ENCODE results near the gene MFAP3L.

The MFAP3L gene

DNA sequence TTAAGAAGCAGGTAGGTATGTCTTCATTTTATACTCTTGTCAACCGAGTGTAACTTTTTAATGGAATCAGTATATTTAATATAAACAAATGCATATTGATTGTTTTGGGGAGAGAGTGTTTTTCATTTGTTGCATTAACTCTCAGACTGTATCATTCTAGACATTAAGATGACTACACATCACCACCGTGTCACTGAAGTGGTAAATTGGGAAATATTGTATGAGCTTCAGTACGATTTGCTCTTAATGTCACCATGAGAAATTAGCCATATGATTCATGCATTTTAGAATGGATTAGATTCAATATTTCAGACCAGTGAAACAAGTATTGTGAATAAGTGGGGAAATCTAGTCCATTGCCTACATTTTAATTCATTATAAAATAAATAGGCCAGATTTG, 9.7 kb upstream of the MFAP3L start:
- TF ChIP-seq, protein P1, sequence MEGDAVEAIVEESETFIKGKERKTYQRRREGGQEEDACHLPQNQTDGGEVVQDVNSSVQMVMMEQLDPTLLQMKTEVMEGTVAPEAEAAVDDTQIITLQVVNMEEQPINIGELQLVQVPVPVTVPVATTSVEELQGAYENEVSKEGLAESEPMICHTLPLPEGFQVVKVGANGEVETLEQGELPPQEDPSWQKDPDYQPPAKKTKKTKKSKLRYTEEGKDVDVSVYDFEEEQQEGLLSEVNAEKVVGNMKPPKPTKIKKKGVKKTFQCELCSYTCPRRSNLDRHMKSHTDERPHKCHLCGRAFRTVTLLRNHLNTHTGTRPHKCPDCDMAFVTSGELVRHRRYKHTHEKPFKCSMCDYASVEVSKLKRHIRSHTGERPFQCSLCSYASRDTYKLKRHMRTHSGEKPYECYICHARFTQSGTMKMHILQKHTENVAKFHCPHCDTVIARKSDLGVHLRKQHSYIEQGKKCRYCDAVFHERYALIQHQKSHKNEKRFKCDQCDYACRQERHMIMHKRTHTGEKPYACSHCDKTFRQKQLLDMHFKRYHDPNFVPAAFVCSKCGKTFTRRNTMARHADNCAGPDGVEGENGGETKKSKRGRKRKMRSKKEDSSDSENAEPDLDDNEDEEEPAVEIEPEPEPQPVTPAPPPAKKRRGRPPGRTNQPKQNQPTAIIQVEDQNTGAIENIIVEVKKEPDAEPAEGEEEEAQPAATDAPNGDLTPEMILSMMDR (IDR thresholded peaks at IDR 0.05), result no peak

DNA sequence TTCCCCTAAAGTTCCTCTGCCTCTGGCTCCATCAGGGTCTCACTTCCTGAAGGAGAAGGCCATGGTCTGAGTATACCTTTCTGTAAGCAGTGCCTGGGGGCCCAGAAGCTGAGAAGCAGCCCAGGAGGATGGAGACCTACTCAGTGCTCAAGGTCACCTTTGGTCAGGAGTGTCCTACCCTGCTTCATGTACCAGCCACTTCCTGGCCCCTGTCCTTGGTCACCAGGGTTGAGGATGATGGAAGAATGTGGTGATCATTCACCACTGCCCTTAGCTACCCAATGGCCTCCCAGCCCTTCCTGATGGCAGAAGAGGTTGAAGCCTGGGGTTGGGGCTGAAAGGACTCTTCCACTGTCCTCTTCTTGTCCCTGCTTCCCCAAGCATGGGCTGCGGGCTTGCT, 9.0 kb upstream of the MFAP3L start:
- TF ChIP-seq, protein P1 (IDR thresholded peaks at IDR 0.05), result no peak

DNA sequence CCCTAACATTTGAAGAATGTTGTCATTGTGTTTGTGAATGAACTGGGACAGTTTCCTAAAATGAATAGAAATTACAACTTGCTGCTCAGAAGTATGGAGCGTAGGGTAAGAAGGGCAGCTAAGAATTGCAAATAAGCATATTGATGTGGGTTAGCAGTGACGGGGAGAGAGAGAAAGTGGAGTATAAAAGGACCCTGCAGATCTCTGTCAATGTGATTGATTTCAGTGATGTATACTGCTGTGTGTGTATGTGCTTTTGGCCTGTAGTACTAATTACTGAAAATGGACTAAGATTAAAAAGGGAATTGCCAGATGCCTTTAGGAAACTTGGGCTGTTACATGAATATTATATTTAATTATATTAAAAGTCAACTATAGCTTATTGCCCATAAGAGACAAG, 7.8 kb upstream of the MFAP3L start:
- TF ChIP-seq, protein P1 (IDR thresholded peaks at IDR 0.05), result no peak

DNA sequence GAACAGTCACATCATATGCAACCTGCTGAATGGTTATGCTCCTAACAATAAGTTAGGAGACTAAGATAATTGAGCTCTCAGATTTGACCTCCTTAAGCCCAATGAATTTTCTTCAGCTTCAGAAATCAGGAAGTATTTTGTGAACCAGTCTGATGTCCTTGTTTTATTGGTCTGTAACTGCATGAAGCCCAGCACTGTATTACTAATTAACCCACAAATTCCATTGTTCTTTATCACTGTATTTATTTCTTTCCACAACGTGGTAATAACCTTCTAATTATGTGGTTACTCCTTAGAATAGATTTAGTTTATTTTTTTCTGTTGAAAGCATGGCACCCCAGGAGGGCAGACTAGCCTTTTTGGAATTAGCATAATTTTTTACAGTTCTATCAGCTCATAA, 3.9 kb upstream of the MFAP3L start:
- TF ChIP-seq, protein P1 (IDR thresholded peaks at IDR 0.05), result no peak

DNA sequence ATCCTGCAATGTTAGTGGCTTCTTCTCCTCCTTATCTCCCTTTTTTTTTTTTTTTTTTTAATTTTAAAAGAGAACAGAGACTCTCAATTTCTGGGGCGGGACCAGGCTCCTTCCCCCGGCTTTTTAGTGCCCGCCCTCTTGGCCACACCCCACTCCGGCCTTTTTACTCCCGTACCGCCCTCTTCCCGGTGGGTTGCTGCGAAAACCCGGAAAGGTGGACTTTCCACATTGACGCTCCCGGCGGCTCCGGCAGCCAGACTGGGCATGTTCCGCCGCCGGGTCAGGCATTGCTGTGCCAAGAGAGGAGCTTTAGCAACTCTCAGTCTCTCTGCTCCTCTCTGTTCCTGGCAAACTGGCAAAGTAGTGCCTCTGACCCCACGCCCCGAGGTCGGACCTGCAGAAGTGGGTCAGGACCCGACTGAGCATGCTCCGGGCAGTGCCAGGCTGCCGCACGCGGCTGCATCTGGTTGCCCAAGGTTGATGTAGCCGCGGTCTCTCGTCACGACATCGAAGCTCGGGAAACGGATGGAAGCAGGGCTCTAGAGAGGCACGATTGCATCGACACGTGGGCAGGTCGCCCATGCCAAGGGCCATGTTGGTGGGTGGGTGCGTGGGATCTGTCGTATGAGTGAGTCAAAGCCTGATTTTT, 1.1 kb upstream of the MFAP3L start:
- TF ChIP-seq, protein P1 (IDR thresholded peaks at IDR 0.05), result no peak

DNA sequence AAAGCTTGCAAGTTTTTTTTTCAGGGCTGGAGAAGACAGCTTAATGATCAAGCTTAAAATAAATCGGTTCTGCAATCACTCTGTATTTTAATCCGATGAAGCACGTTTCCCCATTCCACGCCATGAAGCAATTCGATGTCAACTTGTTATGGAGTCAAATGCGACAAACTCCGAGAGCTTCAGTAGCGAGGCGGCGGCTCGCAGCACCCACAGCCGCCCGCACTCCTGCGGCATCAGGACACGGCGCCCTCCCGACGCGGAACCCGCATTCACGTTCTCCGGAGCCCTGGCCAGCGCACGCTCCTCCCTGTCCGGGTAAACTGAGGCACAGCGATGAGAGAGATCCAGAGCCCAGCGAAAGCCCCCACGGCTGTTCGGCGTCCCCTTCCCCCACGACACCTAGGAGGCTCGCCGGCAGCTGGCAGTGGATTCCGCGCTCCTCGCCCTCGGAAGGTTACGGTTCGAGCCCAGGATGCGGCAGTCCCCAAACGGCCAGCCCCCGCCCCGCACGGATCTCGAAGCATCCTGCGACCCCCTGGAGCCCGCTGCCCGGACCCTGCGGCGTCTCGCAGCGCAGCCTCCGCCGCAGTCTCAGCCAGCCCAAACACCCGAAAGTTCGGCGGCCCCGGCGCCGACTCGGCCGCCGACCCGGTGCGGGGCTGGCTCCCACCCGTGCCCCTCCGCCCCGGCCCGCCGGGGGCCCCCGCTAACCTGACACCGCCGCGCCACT, 507 bp downstream of the MFAP3L start:
- TF ChIP-seq, protein P1 (IDR thresholded peaks at IDR 0.05), result no peak

DNA sequence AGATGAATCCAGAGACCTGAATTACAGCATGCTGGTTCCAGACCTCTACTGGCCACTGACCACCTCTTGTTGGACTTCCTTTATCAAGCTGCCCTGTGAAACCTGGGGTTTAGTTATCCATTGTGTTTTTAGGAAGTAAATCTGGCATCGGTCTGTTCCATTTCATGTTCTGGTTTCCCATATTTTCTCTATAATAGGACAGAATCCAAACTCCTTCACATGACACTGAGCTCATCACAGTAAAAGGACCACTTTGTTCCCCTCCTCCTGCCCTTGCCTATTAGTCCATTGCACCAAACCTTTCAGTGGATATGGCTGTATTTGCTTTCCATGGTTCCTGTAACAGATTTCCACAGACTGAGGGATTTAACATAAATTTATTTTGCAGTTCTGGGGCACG, 4.0 kb downstream of the MFAP3L start:
- TF ChIP-seq, protein P1 (IDR thresholded peaks at IDR 0.05), result no peak

Measured in LNCAP (cell line).